T-helper 22 cell (primary cell): ENCODE data around the gene BTBD2.

ENCODE experiments used
- DNase-seq: peaks from one replicate; pipeline ENCODE4 v3.0.0-alpha.2; 2020; ENCODE audit warnings: low read depth

Gene BTBD2

DNA sequence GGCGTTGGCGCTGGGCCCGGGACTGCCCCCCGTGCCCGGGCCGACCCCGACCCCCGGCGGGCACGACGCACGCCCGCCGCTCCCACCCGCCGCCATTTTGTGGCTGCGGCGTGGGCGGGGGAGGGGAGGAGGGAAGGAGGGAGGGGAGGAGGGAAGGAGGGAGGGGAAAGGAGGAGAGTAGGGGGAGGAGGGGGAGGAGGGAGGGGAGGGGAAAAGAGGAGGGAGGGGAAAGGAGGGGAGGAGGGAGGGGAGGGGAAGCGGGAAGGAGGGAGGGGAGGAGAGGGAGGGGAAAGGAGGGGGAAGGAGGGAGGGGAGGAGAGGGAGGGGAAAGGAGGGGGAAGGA lies at the start of gene BTBD2:
TSS of gene BTBD2 (minus strand) at position 107 of the 343 bp plus-strand sequence. CDS start at position 96, 11 bp downstream.
- DNase-seq, result peak; percentile 44

DNA sequence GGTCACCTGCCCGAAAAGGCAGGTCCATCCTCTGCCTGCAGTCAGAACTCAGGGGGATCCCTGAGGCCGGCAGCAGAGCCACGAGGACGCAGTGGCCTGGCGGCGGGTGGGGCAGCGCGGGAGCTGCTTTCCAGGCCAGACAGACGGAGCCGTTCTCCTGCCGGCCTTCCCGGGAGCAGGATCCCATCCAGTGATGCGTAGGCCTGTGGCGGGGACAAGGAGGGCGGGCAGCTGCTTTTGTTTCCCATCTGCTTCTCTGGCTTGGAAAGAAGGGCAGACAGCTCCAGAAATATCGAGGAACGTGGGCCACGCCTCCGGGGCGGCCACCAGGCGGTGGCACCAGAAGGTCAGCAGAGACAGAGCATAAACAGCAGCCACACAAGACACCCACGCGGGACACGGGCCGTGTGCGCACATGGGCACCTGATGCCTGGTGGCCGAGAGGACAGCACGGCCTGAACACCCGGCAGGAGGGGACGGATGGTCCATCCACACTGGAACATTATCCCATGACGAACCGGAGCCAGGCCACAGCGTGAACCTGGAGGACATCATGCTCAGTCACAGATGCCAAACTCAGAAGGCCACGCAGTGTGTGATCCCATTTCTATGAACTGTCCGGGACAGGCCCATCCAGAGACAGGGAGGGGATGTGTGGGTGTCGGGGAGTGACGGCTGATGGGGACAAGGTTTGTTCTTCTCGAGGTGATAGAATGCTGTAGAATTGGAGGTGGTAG lies 49.4 kb upstream of the BTBD2 start:
- DNase-seq, result no peak

DNA sequence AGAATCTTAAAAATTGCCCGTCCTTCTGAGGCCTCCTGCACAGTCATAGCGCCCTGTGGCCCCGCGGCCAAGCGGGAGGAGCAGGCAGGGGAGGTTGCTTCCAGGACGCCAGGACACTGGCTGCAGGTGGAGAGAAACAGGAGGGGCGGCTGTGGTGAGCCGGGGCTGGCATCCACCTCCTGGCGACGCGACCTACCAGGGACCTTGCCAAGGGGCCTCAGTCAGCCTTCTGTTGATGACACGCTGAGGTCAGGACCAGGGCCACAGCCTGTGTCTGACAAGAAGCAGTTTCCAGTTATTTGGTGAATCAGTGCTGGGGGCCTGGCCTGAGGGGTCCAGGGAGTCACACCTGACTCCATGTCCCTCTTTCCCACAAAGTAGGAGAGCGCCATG lies 48.9 kb upstream of the BTBD2 start:
- DNase-seq, result no peak

DNA sequence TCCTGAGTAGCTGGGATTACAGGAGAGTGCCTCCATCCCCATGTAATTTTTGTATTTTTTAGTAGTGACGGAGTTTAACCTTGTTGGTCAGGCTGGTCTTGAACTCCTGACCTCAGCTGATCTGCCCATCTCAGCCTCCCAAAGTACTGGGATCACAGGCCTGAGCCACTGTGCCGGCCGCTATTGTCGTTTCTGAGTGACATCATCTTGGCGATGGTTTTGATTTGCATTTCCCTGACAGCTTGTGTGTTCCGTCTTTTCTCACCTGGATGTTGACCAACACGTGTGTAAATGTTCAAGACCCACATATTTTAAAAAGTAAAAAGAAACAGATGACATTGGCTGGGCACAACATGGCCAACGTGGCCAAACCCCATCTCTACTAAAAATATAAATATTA lies 48.3 kb upstream of the BTBD2 start:
- no peak for DNase-seq

DNA sequence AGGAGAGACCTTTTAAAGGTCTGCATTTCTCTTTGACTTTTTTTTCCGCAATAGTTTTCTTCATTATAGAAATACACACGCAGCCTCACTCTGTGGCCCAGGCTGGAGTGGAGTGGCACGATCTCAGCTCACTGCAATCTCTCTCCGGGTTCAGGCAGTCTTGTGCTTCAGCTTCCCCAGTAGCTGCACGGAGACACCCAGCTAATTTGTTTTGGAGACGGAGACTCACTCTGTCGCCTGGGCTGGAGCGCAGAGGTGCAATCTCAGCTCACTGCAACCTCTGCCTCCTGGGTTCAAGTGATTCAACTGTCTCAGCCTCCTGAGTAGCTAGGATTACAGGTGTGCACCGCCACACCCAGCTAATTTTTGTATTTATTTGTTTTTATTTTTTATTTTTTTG lies 47.3 kb upstream of the BTBD2 start:
- DNase-seq, result no peak

DNA sequence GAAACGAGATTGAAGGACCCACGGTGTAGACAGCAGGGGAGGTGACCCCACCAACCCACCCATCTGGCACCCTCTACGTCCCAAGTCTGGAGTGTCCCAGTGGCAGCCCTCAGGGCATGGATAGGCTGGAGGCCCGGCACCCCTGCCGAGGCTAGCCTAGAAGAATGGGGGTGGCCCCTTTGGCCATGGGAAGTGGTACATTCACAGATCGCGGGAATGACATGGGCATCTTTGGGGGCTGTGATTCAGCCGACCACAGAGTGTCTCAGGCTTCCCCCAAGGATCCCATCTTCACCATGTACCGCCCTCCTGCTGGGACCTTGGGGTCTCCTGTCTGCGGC lies 46.8 kb upstream of the BTBD2 start:
- DNase-seq, result no peak

DNA sequence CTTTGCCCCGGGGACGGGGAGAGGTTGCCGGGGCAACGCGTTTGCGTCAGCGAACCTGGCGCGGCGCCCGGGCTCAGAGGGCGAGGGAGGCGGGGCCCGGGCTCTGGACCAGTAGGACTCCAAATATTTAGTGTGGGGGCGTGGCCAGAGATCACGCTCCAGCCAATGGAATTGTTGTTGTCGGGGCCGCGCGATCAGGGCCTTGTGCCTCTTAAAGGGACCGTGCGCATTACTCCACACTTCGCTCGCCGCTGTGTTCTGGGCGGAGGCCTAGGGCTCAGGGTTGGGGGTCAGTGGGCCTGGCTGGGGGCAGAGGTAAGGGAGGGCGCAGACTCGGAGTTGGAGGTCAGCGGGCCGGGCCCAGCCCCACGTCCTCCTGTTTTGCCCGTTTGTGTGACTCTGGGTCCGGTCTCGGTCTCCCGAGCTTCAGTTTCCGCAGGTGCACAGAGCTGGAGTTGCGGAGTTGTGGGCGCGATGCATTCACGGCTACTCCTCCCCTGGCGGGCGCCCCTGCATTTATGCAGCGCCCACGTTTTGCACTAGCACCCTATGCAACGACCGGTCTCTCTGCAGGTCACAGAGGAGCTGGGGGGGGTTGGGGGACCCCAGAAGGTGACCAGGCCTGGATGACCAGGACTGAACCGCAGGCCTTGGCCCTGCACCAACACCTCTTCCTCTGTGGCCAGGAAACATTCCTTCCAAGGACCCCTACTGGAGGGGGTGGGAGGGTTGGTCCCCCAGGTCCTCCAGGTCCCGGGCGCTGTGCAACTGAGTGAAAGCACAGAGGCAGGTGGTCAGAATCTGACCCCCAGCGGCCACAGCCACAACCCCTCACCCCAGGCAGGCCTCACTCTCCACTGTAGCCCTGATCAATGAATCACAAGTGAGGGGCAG lies 46.2 kb upstream of the BTBD2 start:
- peak; percentile 97 for DNase-seq

DNA sequence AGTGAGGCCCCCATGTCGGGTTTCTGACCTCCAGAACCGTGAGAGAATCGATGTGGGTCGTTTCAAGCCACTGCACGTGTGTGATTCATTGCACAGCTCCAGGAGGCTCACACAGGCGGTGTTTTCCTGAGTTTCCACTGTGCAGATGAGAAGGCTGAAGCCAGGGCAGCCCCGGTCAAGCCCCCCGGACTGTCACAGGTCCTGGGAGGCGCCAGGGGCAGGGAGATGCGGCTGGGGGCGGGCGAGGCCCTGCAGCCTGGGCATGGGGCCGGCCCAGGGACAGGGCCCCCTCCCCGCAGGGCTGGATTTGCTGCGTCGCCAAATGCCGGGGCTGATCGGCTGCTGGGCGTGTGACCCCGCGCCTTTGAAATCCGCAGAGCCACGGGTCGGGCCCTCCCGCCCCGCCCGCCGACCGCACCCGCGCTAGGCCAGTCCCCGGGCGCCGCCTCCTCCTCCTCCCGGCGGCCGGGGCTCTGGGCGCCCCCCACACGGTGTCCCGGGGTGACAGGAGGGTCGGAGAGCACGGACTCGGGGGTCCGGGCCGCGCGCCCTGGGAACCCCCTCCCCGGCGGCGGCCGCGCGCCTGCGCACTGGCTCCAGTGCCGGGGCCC lies 45.5 kb upstream of the BTBD2 start:
- no peak for DNase-seq

DNA sequence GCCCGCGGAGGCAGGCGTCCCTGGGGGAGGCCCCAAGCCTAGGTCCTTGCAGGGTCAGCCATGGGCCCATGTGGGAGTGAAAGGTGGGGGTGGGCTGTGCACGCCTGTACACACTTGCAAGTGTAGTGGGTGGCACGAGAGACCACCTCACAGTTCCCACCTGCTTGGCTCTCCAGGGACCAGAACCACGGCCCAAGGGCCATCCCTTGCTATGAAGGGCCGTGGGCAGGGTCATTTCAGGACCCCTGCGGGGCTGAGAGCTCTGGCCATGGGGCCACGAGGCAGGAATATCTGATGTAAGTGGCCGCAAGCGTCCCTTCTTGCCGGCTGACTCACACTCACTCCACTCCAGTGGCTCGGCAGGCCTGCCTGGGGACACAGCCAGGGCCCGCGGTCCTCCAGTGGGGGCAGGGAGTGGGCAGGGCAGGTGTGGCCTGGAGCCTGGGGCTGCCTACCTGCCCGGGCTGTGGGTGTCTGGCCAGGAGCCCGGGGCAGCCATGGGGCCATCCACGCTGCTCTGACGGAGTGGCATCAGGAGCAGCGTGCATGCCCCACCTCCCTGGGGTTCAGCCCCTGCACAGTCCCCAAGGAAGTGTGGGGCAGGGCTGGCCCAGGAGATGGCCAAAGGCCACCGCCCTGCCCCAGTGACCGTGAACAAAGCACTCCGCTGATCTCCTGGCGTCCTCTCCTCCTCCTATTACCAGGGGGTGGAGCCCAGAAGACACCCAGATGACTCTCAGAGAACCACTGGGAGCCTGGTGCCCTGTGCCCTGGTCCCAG lies 44.1 kb upstream of the BTBD2 start:
- no peak for DNase-seq

DNA sequence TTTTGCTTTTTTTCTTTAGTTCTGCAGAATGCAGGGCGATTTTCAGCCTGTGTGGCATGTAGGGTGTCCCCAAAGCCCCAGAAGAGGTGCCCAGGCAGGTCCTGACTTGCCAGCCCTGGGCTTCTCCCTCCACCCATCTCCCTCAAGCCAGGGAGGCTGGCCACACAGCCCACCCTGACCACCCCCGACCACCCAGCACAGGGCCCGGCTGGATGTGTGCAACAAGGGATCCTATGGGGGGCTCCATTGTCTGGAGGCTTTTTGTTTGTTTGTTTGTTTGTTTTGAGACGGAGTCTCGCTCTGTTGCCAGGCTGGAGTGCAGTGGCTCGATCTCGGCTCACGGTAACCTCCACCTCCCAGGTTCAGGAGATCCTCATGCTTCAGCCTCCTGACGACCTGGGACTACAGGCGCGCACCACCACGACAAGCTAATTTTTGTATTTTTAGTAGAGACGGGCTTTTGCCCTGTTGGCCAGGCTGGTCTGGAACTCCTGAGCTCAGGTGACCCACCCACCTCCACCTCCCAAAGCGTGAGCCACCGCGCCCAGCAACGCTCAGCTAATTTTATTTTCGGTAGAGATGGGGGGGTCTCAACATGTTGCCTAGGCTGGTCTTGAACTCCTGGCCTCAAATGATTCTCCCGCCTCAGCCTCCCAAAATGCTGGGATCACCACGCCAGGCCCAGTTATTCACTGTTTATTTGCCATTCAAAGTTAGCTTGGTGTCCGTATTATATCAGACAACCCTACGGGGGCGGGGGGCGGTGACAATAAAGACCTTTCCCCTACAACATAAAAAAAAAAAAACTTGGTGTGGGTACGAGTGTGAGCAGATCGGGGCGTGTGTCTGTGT lies 43.3 kb upstream of the BTBD2 start:
- DNase-seq, result no peak

DNA sequence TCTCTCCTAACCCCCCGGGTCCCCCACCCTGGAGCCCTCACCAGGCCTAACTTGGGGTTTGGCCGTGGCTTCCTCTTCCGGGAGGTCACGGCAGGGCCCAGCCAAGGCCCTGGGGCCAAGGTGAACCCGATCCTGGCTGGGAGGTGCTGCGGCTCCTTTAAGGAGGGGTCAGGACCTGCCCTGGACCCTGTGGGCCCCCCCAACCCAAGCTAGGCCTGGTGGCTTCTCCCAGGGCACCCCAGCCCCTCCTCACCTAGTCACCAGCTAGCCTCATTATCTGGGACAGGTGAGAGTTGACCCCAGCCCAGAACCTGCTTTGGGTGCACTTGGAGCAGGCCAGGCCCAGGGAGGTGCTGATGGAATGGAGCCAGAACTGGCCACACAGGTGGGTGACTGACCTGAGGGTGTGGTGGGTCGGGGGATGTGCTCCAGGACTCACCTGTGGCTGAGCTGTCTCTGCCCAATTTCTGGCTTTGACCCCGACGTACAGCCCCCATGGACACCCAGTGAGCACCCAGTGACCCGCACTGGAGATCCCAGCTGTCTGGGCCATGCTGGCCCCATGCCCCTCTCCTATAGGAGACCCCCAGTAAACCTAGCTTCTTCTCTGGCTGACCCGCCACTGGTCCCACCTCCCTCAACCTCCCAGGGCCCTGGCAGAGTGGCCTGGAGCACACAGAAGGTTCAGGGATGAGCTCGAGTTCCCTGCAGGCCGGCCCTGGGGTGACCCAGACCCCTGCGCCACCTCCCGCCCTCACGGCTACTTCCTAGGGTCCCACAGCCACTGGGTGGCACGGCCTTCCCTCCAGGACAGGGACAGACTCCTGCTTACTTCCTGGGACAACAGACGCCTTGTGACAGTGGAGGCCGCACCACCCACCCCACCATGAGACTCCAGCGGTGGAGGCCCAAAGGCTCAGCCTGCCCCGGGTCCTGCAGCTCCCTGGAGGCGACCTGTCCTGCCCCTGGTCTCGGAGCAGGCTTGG lies 42.3 kb upstream of the BTBD2 start:
- no peak for DNase-seq

DNA sequence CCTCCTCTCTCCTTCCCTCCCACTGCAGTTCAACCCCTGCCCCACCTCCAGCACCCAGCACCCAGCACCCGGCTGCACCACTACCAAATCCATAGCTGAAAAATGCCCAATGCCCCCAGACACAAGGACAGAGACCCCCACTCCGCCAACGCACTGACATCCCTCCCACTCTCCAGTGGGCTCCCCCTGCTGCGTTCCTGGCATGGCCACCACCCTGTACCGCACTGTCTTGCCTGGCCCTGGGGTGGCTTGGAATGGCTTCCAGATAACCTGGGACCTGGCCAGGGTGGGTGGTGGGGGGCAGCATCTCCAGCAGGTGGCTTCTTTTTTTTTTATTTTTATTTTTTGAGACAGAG lies 41.3 kb upstream of the BTBD2 start:
- DNase-seq, result no peak

DNA sequence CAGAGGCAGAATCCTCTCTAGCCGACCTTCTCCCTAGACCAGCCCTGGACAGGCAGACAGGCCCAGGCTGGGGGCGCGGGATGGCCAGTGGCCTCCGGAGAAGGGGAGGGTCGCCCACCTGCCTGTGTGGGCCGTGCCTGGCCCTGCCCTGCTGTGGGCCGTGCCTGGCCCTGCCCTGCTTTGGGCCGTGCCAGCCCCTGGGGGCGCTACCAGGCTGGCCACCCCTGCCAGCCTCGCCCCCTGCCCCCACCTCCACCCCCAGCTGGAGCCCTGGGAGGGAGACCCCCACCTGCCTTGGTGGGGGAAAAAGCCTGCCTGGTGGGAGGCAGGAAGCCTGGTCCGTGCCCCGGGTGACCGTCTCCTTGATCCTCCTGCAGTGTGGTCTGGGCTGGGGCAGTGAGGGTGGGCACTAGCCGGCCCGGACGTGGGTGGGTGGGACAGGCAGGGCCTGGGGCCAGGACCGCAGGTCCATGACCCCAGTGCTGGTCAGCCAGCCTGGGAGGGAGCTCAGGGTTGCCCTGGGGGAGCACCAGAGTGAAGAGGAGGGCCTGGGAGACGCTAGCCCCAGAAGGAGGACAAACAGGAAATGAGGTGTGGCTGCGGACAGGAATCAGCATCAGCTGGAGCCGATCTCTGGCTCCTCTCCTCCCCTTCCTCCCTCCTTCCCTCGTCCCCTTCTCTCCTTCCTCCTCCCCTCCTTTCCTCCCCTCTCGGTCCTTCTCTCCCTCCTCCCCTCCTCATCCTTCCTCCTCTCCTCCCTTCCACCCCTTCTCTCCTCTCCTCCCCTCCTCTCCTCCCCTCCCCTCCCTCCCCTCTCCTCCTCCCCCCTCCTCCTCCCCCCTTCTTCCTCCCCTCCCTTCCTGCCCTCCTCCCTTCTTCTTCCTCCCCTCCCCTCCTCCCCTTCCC lies 40.7 kb upstream of the BTBD2 start:
- no peak for DNase-seq

DNA sequence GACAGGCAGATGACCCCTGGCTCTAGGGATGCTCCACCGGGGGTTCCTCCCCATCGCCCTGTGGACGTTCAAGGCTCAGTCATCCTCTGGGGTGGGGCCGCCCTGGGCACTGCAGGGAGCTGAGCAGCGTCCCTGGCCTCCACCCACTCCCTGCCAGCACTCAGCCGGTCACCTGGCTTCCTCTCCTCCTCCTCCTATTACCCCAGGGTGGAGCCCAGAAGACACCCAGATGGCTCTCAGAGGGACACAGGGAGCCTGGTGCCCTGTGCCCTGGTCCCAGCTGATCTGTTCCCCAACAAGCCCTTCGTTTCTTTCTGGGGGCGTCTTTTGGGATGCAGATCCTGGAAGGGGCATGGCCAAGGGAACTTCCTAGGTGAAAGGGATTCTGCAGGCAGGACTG lies 39.2 kb upstream of the BTBD2 start:
- no peak for DNase-seq

DNA sequence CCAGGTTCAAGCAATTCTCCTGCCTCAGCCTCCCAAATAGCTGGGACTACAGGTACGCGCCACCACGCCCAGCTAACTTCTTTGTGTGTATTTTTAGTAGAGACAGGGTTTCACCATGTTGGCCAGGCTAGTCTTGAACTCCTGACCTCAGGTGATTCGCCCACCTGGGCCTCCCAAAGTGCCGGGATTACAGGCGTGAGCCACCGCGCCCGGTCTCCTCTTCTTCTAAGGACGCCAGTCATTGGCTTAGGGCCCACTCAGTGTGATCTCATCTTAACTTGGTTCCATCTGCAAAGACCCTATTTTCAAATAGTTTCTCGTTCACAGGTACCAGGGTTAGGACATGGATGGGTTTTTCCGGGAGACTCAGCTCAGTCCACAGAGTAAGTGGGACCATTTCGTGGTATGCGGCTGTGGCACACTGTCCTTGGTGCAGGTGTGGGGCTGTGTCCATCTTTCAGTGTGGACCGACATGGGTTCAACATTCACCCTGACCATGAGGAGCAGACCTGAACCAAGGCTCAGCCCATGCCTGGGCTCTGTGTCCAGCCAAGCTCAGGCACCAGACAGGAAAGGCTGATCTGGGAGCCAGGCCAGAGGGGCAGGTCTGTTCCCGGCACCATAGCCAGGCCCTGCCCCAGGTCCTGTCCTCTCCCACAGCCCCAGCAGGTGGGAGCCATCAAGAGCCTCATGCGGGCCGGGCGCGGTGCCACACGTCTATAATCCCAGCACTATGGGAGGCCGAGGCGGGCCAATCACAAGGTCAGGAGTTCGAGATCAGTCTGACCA lies 38.3 kb upstream of the BTBD2 start:
- no peak for DNase-seq

DNA sequence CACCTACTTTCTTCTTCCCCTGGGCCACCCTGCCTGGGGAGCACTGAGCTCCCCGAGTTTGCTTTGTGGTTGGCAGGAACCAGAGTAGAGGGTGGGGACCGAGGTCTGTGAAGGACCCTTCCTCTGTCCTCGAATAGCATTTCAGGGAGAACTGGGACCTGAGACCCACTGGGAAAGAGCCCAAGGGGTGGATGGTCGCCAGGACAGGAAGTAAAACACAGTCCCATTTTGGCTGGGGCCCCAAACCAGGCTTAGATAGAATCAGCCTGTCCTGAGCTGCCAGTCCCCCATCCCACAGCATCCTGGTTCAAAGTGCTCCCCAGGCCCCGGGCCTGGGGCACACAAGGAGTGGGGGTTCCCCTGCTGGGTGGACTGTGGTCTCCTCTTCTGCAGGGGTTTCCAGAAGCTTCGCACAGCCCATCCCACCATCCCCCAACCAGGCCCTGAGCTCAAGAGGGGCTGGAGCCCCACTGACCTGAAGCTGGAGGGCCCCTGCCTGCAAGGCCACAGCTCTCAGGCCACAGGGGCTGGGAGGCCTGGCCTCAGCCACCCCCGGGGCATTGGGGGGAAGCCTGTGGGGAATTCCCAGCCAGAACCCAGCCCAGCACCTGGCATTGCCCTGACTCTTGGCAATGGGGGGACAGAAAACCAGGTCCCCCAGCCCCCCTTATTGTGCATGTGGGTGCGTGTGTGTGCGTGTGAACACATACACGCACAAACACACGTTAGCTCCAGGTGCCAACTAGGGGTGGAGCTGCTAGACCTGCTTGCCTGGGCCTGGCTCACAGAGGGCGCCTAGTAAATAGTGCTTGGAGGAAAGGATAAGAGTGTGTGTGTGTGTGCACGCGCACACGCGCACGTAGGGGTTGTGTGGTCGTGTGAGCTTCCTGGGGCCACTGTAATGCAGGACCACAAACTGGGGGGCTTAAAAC lies 36.5 kb upstream of the BTBD2 start:
- DNase-seq, result peak; percentile 48
